CD4-positive, alpha-beta T cell treated with Interferon gamma for 1 hour (primary cell): ENCODE results near the gene NSMCE3.
"Not testable (repeated sequence)": the region's sequence is repeated elsewhere in the genome, so short reads cannot be mapped to it uniquely, and the experiment has no call there.

ENCODE experiments used
- DNase-seq: peaks from one replicate; pipeline ENCODE4 v3.0.0-alpha.2; 2020

NSMCE3 gene

DNA sequence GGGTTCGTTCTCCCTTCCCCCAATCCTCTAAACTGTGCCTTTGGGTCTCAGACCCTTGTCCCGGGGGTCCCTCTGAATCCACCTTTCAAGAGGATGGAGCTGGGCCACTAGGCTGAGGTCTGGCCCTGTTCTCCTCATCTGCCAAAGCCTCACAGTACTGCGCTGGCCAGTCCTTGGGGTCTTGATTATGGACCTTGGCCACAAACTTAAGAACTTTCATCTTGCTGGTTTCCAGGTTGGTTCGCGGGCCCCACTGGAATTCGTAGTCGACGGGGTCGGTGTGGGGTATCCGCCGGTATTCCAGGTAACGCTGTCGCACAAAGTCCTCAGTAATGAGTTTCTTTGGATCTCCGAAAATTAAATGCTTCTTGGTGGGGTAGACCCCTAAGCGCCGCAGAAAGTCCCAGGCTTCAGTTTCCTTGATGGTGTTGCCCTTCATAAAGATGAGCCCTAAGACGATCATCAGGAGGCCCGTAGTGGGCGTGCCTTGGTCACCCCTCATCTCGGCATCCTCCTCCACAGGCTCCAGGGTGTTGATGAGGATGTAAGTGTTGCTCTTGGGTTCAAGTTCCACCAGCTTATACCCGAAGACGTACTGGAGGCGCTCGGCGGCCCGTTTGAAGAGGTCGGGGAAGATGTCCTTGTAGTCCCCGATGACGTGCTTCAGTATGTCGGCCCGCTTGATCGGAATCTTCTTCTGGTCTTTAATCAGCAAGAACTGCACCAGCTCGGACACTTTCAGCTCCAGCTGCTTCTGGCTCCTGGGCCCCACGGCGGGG, 727 bp downstream of the NSMCE3 start:
- peak; percentile 60 for DNase-seq

GRCh38 chr15:29266052-29266582, 3.5 kb downstream of the NSMCE3 start:
- DNase-seq, result no peak

DNA sequence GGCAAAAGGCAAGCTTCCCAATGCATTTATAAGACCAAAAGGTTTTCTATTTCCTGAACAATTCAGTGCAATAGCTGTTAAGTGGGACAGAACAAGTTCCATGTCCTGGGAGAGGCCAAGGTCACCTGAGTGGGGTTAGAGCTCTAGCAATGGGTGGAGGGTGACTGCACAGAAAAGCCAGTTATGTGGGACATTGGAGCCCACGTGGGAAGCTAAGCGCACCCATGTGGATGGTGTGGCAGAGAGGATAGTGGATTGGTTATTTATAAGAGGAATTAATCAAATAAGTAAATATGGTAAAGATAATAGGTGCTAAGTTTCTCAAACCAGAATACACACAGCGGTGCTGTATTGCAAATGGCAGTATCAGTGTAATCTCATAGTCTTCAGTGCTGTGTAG, 6.3 kb downstream of the NSMCE3 start:
- no peak for DNase-seq

- DNase-seq, result no peak
Observed at GRCh38 chr15:29262738-29263137, 6.9 kb downstream of the NSMCE3 start.

GRCh38 chr15:29260896-29261295, 8.7 kb downstream of the NSMCE3 start:
- no peak for DNase-seq

DNA sequence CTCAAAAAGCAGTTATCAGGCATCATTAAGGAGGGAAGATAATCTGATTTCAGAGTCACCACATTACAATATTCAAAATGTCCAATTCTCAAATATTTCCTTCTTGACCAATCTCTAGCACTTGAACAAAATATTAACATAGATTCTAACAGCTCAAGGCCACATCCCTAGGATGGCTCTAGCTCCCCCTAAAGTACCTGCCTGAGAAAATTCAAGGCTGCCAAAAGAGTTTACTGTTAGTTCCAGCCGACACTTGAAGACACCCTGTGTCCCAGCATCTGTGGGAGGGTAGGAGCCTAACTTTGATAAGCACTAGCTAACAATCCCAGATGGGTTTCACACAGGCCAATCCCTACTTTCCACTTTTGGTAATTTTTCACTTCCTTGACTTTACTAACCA, 10.4 kb downstream of the NSMCE3 start:
- DNase-seq, result no peak

DNA sequence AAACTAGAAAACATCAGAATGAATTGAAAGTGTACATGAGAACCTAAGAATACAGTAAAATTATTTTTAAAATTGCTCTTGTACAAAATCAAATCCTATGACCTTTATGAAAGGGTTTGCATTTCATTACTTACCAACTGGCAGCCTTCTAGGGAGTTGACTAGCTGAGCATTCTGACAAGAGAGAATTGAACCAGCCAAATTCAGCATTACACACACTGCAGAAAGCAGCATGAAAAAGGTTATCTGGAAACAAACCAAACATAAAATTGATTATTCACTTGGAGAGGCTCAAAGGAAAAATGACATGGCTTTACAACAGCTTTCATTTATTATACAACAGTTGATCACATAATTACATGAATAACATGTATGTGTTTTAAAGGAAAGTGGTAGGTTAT, 17.4 kb downstream of the NSMCE3 start:
- no peak for DNase-seq

DNA sequence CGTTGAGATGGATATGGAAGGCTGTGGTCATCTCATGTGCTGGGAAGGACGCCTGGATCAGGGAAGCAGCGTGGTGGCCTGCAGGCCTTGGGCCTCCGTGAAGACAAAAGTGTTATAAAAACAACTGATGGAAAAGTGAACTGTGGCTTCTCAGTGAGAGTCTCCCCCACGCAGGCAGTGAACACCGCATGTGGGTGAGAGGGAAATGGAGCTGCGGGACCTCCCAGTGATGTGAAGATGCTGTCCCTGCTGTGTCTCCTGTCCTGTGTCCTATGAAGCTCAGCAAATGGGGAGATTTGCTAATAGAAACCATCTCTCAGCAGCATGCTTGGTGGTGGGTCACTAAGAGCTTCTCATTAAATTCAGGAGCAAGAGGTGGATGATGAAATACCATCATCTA, 25.1 kb downstream of the NSMCE3 start:
- DNase-seq, result no peak

DNA sequence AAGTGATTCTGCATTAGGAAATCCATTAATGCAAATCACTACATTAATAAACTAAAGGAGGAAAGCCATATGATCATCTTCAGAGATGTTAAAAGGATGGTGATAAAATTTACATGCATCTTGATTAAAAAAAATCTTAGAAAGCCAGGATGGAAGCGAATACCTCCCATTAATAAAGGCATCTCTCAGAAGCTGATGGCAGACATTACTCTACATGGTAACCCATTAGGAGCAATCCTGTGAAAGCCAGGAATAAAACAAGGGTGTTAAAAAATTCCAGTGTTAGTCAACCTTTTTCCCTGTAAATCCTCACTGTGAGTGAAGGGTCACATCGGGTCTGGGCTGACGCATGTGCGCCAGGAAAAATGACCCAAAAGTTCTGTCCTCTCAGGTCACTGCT, 25.5 kb downstream of the NSMCE3 start:
- DNase-seq, result no peak

DNA sequence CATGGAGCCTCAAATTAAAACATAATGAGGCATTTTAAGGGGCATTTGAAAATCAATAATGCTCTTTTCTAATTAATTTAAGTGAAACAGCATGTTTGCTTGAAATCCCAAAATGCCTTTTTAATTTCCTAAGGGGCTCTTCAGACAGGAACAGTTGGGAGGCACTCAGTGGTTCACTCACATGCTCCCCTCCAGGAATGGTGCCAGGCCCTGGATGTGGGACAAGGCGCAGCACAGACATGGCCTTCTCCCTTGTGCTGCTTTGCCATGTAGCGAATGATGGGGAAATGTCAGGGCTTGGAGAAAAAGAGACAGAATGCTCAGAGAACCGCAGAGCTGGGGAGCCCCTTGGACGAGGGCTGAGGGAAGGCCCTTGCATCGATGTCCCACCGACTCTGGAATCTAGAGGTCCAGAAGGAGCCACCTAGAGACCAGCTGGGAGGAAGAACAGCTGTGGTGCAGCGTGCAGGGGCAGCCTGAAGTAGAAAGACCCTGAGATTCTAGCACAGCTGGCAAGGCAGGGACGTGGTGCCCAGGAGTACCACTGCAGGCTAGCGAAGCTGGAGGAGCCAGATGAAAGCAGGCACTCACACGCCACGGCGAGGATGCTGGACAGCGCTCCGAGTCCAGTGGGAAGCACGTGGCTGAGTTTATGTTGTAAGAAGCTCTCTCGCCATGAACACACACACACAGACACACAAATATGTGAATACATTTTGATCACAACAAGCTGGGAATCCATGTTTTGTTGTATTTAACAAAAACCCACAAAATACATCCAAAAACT, 27.0 kb downstream of the NSMCE3 start:
- DNase-seq, result no peak

DNA sequence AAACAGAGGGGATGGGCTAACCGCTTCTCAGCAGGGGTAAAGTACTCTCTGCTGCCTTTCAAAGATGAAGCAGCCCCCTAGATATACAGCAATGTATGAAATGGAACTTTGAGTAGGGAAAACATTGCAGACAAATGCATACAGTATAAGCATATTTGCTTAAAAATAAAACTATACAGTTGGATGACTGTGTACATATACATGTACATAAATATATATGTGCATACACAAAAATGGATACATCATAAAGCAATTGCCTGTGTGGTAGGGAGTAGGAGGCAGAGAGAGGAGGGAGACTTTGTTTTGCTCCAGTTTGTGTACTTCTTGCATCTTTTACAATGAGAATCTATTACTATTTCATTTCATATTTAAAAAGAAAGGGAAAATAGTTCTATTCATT, 28.4 kb downstream of the NSMCE3 start:
- DNase-seq, result no peak

- no peak for DNase-seq
Observed at GRCh38 chr15:29239395-29239794, 30.2 kb downstream of the NSMCE3 start.

- no peak for DNase-seq
Observed at GRCh38 chr15:29233566-29233965, 36.1 kb downstream of the NSMCE3 start.

DNA sequence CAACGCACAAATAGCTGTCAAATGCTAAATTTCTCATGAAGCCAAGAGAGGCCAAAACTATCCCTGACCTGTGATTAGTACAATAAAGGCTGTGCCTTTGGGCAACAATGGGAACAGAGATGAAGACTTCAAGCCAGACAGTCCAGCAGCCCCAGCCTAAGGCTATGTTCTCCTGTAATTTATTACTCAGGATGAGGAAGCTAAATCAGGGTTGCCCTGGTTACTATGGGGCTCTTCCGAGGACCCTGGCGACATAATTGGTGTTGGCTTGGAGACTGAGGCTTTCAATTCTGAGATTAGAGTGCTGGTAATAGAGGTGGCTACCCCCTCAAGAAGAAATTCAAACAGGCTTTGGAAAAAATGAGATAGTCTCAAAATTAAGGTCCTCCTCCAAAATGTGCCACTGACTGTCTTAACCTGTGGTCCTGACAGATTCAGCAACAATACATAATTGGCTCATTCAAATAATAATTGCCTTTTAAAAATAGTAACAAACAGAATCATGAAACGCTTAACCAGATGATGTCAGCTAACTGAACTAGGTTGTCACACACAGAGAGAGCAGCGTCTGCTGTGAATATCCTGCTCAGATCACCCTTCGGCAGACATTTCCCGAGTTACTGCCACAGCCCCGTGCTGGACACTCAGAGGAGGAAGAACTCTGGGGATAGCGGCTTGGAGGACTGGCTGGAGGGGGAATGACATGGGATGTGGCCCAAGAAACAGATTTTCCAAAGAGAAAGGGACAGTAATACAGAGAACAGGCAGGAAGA, 43.0 kb downstream of the NSMCE3 start:
- no peak for DNase-seq

- DNase-seq, result no peak
Observed at GRCh38 chr15:29225534-29226234, 43.9 kb downstream of the NSMCE3 start.

DNA sequence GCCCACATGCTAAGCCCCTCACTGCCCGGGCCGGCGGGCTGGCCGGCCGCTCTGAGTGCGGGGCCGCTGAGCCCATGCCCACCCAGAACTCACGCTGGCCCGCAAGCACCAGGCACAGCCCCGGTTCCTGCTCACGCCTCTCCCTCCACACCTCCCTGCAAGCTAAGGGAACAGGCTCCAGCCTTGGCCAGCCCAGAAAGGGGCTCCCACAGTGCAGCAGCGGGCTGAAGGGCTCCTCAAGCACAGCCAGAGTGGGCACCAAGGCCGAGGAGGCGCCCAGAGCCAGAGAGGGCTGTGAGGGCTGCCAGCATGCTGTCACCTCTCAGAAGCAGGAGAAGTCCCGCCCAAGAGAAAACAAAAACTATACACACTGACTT, 44.6 kb downstream of the NSMCE3 start:
- not testable (repeated sequence) for DNase-seq

DNA sequence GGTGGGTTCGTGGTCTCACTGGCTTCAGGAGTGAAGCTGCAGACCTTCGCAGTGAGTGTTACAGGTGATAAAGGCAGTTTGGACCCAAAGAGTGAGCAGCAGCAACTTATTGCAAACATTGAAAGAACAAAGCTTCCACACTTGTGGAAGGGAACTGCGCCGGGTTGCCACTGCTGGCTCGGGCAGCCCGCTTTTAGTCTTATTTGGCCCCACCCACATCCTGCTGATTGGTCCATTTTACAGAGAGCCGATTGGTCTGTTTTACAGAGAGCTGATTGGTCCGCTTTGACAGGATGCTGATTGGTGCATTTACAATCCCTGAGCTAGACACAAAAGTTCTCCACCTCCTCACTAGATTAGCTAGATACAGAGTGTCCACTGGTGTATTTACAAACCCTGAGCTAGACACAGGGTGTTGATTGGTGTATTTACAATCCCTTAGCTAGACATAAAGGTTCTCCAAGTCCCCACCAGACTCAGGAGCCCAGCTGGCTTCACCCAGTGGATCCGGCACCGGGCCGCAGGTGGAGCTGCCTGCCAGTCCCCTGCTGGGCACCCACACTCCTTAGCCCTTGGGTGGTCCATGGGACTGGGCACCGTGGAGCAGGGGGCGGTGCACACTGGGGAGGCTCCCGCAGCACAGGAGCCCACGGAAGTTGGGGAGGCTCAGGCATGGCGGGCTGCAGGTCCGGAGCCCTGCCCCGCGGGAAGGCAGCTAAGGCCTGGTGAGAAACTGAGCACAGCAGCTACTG, 45.2 kb downstream of the NSMCE3 start:
- not testable (repeated sequence) for DNase-seq

- DNase-seq, result no peak
Observed at GRCh38 chr15:29223640-29224039, 46.0 kb downstream of the NSMCE3 start.

DNA sequence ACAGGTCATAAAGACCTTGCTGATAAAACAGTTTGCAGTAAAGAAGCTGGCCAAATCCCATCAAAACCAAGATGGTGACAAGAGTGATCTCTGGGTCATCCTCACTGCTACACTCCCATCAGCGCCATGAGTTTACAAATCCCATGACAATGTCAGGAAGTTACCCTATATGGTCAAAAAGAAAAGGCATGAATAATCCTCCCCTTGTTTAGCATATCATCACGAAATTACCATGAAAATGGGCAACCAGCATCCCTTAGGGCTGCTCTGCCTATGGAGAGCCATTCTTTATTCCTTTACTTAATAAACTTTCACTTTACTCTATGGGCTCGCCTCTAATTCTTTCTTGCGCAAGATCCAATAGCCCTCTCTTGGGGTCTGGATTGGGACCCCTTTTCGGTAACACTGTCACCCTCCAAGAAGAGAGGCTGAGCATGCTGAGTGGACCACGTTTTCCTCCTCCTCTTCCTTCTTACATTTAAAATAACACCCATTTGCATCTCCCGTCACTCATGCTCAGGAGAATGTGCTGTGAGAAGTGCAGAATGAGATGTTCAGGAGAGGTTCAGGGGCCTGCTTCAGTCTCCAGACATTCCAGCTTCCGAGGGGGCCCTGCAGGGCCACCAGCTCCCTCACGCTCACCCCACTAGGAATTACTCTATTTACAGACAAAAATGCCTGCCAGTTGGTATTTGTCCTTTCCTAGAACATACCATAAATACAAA, 47.3 kb downstream of the NSMCE3 start:
- no peak for DNase-seq

GRCh38 chr15:29220852-29221251, 48.8 kb downstream of the NSMCE3 start:
- DNase-seq, result no peak

DNA sequence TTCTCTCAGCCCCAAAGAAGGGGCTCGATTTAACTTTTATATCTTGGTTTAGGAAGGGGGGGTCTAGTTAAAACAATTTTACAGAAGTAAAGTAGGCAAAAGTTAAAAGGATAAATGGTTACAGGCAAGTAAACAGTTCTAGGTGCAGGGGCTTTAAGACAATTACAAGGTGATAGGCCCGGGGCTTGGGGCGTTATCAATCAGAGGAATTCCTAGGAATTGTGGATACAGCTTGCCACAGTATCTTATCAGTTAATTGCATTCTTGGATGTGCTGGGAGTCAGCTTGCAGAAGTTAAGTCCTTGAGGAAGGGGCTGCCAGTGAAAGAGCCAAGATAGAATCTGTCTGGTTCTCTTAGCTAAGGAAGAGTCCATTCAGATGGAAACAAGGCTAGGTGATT, 52.7 kb downstream of the NSMCE3 start:
- no peak for DNase-seq
